Mucosa of descending colon (tissue), 3 donors: ENCODE data around the gene AMFR. TPM values are rescaled to one million over a fixed set of nuclear protein-coding genes. Genes with fewer than 3 reads are reported as not detected.

Experiments
- ATAC-seq: fragments of 200-7000 bp; cut with Tn5 transposase; one replicate; pipeline ENCODE4 v1.9.1; 2020; ENCODE audit warnings: mild to moderate bottlenecking, moderate library complexity
- DNase-seq, 3 donors: peaks; one replicate each; pipeline ENCODE4 v3.0.0-alpha.2; 2020
- H3K36me3 ChIP-seq: fragments of 200-600 bp; one replicate; pipeline ENCODE4 v1.8.0; 2021; ENCODE audit warnings: low read depth, mild to moderate bottlenecking
- H3K4me1 ChIP-seq: fragments of 200-600 bp; one replicate; pipeline ENCODE4 v1.8.0; 2021; ENCODE audit warnings: low read depth, mild to moderate bottlenecking
- H3K4me3 ChIP-seq: fragments of 200-600 bp; one replicate; pipeline ENCODE4 v1.8.0; 2021; ENCODE audit warnings: mild to moderate bottlenecking
- H3K9me3 ChIP-seq: fragments of 200-600 bp; one replicate; pipeline ENCODE4 v1.8.0; 2021; ENCODE audit warnings: mild to moderate bottlenecking
- intact Hi-C, 2 donors: fragments of 100-400 bp; cut with DNase I in 1 of 2; cut with micrococcal nuclease in 1 of 2; formaldehyde crosslinking; loops; one replicate each; pipeline versions ENCODE4 v1.11.0 to v1.11.1; 2022; cut with DNase I, micrococcal nuclease
- total RNA-seq, 3 donors: library from RNA; stranded (reverse); fragmentation: NEBNext Ultra II Directional in 2 of 3; extraction: Animal tissue kit (Norgen Biotek cat#: 25700) in 2 of 3; gene quantifications; one replicate each; pipeline versions ENCODE4 v1.2.1 to v1.2.4, GENCODE V29; 2021 to 2023
- TF ChIP-seq, protein P1 (sequence below): fragments of 200-600 bp; IDR thresholded peaks from one replicate; pipeline ENCODE4 v1.8.0; 2022; ENCODE audit warnings: antibody characterized with exemption, mild to moderate bottlenecking
- donor health status: DM: no; HTN: no; CAD: no; lungs with moderate emphysema.
- donor health status: DM: no; HTN: no; CAD: no.
- donor health status: DM: no; HTN: yes; CAD: no.

The AMFR gene
- total RNA-seq, 3 donors from 2014 or later, result 83.3 to 116 (median 102) TPM

DNA sequence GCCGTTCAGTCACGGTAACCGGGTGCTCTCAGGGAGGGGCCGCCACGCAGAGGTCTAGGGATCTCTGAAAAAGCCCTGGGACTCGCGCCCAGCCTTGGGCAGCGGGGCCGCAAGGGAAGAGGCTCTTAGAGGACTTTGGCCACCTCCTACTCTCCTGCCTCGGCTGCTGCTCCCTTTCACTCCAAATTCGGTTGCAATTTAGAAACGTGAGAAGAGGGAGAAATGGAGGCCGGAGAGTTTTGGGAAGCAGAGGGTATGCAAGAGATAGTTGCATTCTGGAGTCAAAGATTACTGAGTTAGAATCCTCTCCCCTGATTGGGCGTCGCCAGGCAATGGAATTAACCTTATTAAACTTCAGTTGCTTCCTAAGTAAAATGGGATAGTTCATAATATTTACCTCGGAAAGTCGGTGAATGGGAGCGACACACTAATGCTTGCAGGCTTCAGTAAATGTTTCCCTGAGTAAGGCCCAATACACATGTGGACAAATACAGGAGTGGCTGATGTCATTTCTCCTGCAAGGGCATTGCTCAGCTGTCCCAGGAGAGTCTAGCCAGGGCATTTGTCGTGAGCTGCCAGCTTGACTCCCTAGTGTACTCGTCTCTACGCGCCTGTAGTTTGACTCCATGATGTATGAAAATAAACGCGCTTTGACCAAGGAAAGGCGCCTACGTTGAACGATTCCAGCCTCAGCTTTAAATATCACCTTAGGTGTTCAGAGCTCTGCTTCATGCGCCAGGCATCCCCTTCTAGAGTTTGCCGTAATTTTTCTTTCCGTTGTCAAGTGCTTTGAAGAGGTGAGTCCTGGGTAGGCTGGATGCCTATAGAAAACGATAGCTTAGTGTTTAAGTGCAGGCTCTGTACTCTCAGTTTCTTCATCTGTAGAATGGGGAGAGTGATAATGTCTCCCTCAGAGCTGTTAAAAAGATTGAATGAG lies 26.7 kb upstream of the AMFR start:
- TF ChIP-seq, protein P1, sequence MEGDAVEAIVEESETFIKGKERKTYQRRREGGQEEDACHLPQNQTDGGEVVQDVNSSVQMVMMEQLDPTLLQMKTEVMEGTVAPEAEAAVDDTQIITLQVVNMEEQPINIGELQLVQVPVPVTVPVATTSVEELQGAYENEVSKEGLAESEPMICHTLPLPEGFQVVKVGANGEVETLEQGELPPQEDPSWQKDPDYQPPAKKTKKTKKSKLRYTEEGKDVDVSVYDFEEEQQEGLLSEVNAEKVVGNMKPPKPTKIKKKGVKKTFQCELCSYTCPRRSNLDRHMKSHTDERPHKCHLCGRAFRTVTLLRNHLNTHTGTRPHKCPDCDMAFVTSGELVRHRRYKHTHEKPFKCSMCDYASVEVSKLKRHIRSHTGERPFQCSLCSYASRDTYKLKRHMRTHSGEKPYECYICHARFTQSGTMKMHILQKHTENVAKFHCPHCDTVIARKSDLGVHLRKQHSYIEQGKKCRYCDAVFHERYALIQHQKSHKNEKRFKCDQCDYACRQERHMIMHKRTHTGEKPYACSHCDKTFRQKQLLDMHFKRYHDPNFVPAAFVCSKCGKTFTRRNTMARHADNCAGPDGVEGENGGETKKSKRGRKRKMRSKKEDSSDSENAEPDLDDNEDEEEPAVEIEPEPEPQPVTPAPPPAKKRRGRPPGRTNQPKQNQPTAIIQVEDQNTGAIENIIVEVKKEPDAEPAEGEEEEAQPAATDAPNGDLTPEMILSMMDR, result no peak
- Histone ChIP-seq H3K4me1 (peaks cover 29% of the 10 kb centered on the region), H3K4me3 (peak overlapping the region; percentile 42), H3K36me3 (no peaks in the 10 kb centered on the region), H3K9me3 (no peaks in the 10 kb centered on the region)
- peak; percentile 64 for ATAC-seq
- peak; percentile 31 to 54 (median 32) for DNase-seq
- intact Hi-C loops, result no loop called here

DNA sequence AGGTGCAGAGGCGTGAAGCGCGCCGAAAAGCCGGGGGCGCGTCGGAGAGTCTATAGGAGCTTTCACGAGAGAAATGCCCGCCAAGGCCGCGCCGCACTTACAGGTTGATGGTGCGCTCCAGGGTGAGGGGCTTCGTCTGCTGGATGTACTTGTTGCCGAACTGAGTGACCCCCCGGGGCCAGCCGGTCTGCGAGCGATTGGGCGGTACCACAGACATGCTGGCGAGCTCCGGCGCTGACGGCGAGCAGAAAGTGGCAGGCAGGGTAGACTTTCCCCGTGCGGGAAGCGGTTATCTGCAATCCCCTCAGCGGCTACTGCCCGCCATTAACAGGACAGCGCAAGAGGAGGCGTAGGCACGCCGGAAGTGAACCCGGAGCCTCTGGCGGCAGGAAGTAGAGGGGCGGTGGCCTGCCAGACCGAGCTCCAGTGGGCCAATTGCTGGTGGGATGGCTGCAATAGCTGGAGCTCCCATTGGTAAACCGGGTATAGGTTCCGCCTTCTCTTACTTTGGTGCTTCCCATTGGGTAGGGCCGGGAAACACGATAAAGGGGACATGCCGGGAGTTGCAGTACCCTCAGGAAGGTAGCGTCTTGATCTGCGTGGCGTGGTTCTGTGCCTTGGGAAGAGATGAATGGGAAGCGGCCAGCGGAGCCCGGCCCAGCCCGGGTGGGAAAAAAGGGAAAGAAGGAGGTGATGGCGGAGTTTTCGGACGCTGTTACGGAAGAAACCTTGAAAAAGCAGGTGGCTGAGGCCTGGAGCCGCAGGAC lies 25.8 kb upstream of the AMFR start, which contains the start of the genes NUDT21 and OGFOD1:
NUDT21 (minus strand) TSS at position 347 of the 767 bp plus-strand sequence; CDS start at position 217, 130 bp downstream.
OGFOD1 (plus strand) TSS at position 569 of the 767 bp plus-strand sequence; CDS start at position 628, 59 bp downstream.
- DNase-seq (peak; percentile 91 to 97 (median 93)), ATAC-seq (peak; percentile 99)
- Histone ChIP-seq H3K9me3 (no peaks in the 10 kb centered on the region), H3K4me1 (peaks cover 29% of the 10 kb centered on the region), H3K4me3 (peak within 1 kb of the TSS; percentile 42), H3K36me3 (no peaks in the 10 kb centered on the region)
- intact Hi-C loops, result no loop called here
- TF ChIP-seq, protein P1, result no peak

DNA sequence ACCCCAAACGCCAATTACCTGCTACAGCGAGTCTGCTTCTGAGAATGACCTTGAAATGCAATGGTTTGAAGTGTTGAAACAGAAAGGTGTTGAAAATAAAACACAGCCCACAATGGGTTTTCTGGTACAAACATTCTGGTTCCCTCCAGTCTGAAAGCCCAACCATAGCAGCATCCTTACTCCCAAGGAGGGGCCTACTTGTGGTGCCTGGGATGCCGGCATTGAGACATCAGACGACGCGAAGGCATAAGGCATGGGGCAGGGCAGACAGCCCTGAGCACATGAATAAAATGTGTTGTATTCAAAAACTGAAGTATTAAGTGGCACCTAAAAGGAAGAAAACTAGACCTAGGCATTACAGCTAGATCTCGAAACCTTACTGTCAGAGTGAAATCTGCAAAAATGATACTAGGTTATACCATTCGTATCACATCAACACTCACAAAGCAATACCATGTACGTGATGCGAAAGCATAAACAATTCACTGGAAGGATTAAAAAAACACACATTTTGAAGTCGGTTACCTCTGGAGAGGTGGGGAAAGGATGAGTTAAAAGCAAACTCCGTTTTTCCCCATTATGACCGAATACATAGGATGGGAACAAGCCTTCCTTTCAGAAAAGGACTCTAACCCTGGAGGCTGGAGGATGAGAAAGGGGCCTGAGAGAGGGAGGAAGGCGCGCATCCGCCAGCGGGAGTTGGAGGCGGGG lies 25.1 kb upstream of the AMFR start:
- Histone ChIP-seq H3K36me3 (no peaks in the 10 kb centered on the region), H3K4me1 (peaks cover 29% of the 10 kb centered on the region), H3K9me3 (no peaks in the 10 kb centered on the region), H3K4me3 (peak overlapping the region; percentile 42)
- TF ChIP-seq, protein P1, result no peak
- ATAC-seq, result peak; percentile 46
- no peak for DNase-seq
- intact Hi-C loops, result no loop called here

DNA sequence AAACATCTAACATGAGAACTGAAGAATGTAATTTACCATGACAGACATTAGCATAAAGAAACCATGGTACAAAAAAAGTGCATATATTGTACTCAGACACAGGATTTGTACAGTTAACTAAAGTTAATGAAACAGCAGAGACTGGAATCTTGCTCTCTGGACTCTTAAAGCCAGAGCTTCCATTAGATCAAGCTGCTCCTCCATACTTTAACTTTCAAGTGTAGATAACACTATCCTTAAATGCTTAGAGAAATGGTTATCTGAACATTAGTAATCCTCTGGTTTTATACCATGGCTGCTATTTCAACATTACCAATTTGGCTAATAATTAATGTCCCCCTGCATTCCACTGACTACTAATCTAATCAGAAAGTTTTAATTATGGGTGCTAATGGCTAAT lies 22.7 kb upstream of the AMFR start:
- Histone ChIP-seq H3K9me3 (no peaks in the 10 kb centered on the region), H3K4me3 (no peak overlapping the region), H3K36me3 (no peaks in the 10 kb centered on the region), H3K4me1 (peaks cover 25% of the 10 kb centered on the region)
- no peak for DNase-seq
- TF ChIP-seq, protein P1, result no peak
- intact Hi-C loops, result no loop called here
- ATAC-seq, result no peak

DNA sequence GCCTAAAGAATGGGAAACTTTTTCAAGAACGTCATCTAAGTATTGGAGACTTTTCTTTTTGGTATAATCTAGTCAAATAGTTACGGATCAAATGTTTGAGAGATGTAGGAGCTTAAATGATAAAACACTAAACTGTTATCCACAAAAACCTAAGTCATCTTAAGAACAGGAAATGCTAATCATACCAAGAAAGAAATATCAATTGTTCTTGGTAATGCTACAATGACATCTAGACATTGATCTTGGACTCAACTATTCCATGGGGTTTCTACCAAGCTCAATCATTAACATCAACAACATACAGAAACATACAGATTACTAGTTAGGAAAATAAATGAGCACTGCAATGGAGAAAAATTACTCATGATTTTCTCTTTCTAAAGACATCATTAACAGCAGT lies 21.9 kb upstream of the AMFR start:
- no peak for DNase-seq
- H3K4me1 ChIP-seq, result peaks cover 18% of the 10 kb centered on the region
- intact Hi-C loops, result no loop called here
- TF ChIP-seq, protein P1, result no peak
- ATAC-seq, result no peak
- H3K9me3 ChIP-seq, result no peaks in the 10 kb centered on the region
- H3K4me3 ChIP-seq, result no peak overlapping the region
- H3K36me3 ChIP-seq, result no peaks in the 10 kb centered on the region
